ENCODE results near the gene EXOC6.

Gene EXOC6

GRCh38 chr10:93032105-93032808 lies 183.9 kb downstream of the EXOC6 start:
- no peak overlapping the region for H2BK5ac ChIP-seq (ENCODE audit: low read depth, low read length, poor library complexity)

GRCh38 chr10:93032809-93033137 lies 184.5 kb downstream of the EXOC6 start:
- no peak overlapping the region for H3K9ac ChIP-seq (ENCODE audit: low read length)

More at GRCh38 chr10:93032105-93032808, 183.9 kb downstream of the EXOC6 start:
- H3K27ac ChIP-seq (ENCODE audit: low read depth, low read length) = no peak overlapping the region
- peak; percentile 66 to 80 for DNase-seq
- no peak overlapping the region for H2BK120ac ChIP-seq (ENCODE audit: insufficient read depth, low read length, poor library complexity)
- no peak overlapping the region for H2BK12ac ChIP-seq (ENCODE audit: low read length)
- H2AFZ ChIP-seq (ENCODE audit: insufficient read depth, low read length, poor library complexity) = no peak overlapping the region
- no peak overlapping the region for H3K4me2 ChIP-seq (ENCODE audit: low read length)
- no peak overlapping the region for H3K9ac ChIP-seq (ENCODE audit: low read length)
- no peak overlapping the region for H4K8ac ChIP-seq (ENCODE audit: low read depth, low read length)
- no peak overlapping the region for H3K14ac ChIP-seq (ENCODE audit: low read length)
- H4K91ac ChIP-seq (ENCODE audit: low read depth, low read length) = no peak overlapping the region
- H3K4me1 ChIP-seq (ENCODE audit: control insufficient read depth in 1 of 2, insufficient read depth in 2 of 2, low read length in 2 of 2) = peaks cover 3 to 8% of the 10 kb centered on the region in 2 experiments
- H2AK5ac ChIP-seq (ENCODE audit: low read length) = no peak overlapping the region
- no peak overlapping the region for H3K4ac ChIP-seq (ENCODE audit: low read depth, low read length)
- no peaks in the 10 kb centered on the region for H3K79me2 ChIP-seq (ENCODE audit: control insufficient read depth, insufficient read depth, low read length, poor library complexity)
- peaks cover 4% of the 10 kb centered on the region for H3K9me3 ChIP-seq (ENCODE audit: insufficient read depth, low read depth, low read length)
- H4K12ac ChIP-seq (ENCODE audit: low read depth, low read length) = no peak overlapping the region
- no peak overlapping the region for H3K18ac ChIP-seq (ENCODE audit: low read length)
- H3K36me3 ChIP-seq (ENCODE audit: control insufficient read depth in 1 of 2, insufficient read depth in 2 of 2, low read length in 2 of 2) = no peaks in the 10 kb centered on the region
- no CpG with 5 or more reads among the region's 5 CpGs for WGBS (ENCODE audit: extremely low coverage, insufficient coverage, insufficient read length)
- H3K79me1 ChIP-seq (ENCODE audit: low read length) = peaks cover 4% of the 10 kb centered on the region
- no peak overlapping the region for H3K4me3 ChIP-seq (ENCODE audit: low read depth, low read length)
- H3K27me3 ChIP-seq (ENCODE audit: insufficient read depth, low read length) = no peaks in the 10 kb centered on the region
- H3K23ac ChIP-seq (ENCODE audit: low read length) = no peak overlapping the region

GRCh38 chr10:93034426-93034825 lies 186.1 kb downstream of the EXOC6 start:
- H3K9ac ChIP-seq (ENCODE audit: low read length) = no peak overlapping the region
- no CpG with 5 or more reads among the region's 1 CpG for WGBS (ENCODE audit: extremely low coverage, insufficient coverage, insufficient read length)

More at GRCh38 chr10:93032809-93033137, 184.5 kb downstream of the EXOC6 start:
- Histone ChIP-seq H3K18ac (ENCODE audit: low read length) (no peak overlapping the region), H3K4ac (ENCODE audit: low read depth, low read length) (no peak overlapping the region), H4K12ac (ENCODE audit: low read depth, low read length) (no peak overlapping the region), H3K79me1 (ENCODE audit: low read length) (peaks cover 4% of the 10 kb centered on the region), H4K8ac (ENCODE audit: low read depth, low read length) (no peak overlapping the region), H2BK12ac (ENCODE audit: low read length) (no peak overlapping the region), H3K23ac (ENCODE audit: low read length) (no peak overlapping the region), H2AK5ac (ENCODE audit: low read length) (no peak overlapping the region), H4K91ac (ENCODE audit: low read depth, low read length) (no peak overlapping the region), H3K27me3 (ENCODE audit: insufficient read depth, low read length) (no peaks in the 10 kb centered on the region), H3K36me3 (ENCODE audit: control insufficient read depth in 1 of 2, insufficient read depth in 2 of 2, low read length in 2 of 2) (no peaks in the 10 kb centered on the region), H2AFZ (ENCODE audit: insufficient read depth, low read length, poor library complexity) (no peak overlapping the region), H3K4me3 (ENCODE audit: low read depth, low read length) (no peak overlapping the region), H3K27ac (ENCODE audit: low read depth, low read length) (no peak overlapping the region), H3K4me2 (ENCODE audit: low read length) (no peak overlapping the region), H2BK120ac (ENCODE audit: insufficient read depth, low read length, poor library complexity) (no peak overlapping the region), H3K9me3 (ENCODE audit: insufficient read depth, low read depth, low read length) (peaks cover 4% of the 10 kb centered on the region), H3K4me1 (ENCODE audit: control insufficient read depth in 1 of 2, insufficient read depth in 2 of 2, low read length in 2 of 2) (peaks cover 3 to 8% of the 10 kb centered on the region in 2 experiments), H2BK5ac (ENCODE audit: low read depth, low read length, poor library complexity) (no peak overlapping the region), H3K14ac (ENCODE audit: low read length) (no peak overlapping the region), H3K79me2 (ENCODE audit: control insufficient read depth, insufficient read depth, low read length, poor library complexity) (no peaks in the 10 kb centered on the region)
- no CpG with 5 or more reads among the region's 1 CpG for WGBS (ENCODE audit: extremely low coverage, insufficient coverage, insufficient read length)
- peak in 1 of 2 donors; percentile 58 for DNase-seq

GRCh38 chr10:93039110-93039509 lies 190.8 kb downstream of the EXOC6 start:
- WGBS (ENCODE audit: extremely low coverage, insufficient coverage, insufficient read length) = no CpG with 5 or more reads among the region's 1 CpG
- no peaks in the 10 kb centered on the region for H3K27me3 ChIP-seq (ENCODE audit: insufficient read depth, low read length)
- no peak overlapping the region for H4K91ac ChIP-seq (ENCODE audit: low read depth, low read length)
- no peak overlapping the region for H3K4me2 ChIP-seq (ENCODE audit: low read length)
- no peak overlapping the region for H3K4ac ChIP-seq (ENCODE audit: low read depth, low read length)
- H3K9ac ChIP-seq (ENCODE audit: low read length) = no peak overlapping the region
- no peak overlapping the region for H4K12ac ChIP-seq (ENCODE audit: low read depth, low read length)
- no peaks in the 10 kb centered on the region for H3K4me1 ChIP-seq (ENCODE audit: control insufficient read depth in 1 of 2, insufficient read depth in 2 of 2, low read length in 2 of 2)
- no peaks in the 10 kb centered on the region for H3K79me2 ChIP-seq (ENCODE audit: control insufficient read depth, insufficient read depth, low read length, poor library complexity)
- no peak overlapping the region for H2AK5ac ChIP-seq (ENCODE audit: low read length)
- no peak overlapping the region for H3K4me3 ChIP-seq (ENCODE audit: low read depth, low read length)
- DNase-seq = no peak
- no peak overlapping the region for H3K14ac ChIP-seq (ENCODE audit: low read length)
- no peak overlapping the region for H2BK120ac ChIP-seq (ENCODE audit: insufficient read depth, low read length, poor library complexity)
- no peak overlapping the region for H2BK12ac ChIP-seq (ENCODE audit: low read length)
- no peak overlapping the region for H2AFZ ChIP-seq (ENCODE audit: insufficient read depth, low read length, poor library complexity)
- H3K23ac ChIP-seq (ENCODE audit: low read length) = no peak overlapping the region
- no peaks in the 10 kb centered on the region for H3K9me3 ChIP-seq (ENCODE audit: insufficient read depth, low read depth, low read length)
- no peak overlapping the region for H3K27ac ChIP-seq (ENCODE audit: low read depth, low read length)
- H4K8ac ChIP-seq (ENCODE audit: low read depth, low read length) = no peak overlapping the region
- H3K18ac ChIP-seq (ENCODE audit: low read length) = no peak overlapping the region
- H2BK5ac ChIP-seq (ENCODE audit: low read depth, low read length, poor library complexity) = no peak overlapping the region
- no peaks in the 10 kb centered on the region for H3K79me1 ChIP-seq (ENCODE audit: low read length)
- H3K36me3 ChIP-seq (ENCODE audit: control insufficient read depth in 1 of 2, insufficient read depth in 2 of 2, low read length in 2 of 2) = no peaks in the 10 kb centered on the region

More at GRCh38 chr10:93034426-93034825, 186.1 kb downstream of the EXOC6 start:
- Histone ChIP-seq H4K8ac (ENCODE audit: low read depth, low read length) (no peak overlapping the region), H3K18ac (ENCODE audit: low read length) (no peak overlapping the region), H3K4me1 (ENCODE audit: control insufficient read depth in 1 of 2, insufficient read depth in 2 of 2, low read length in 2 of 2) (peaks cover 3 to 8% of the 10 kb centered on the region in 2 experiments), H3K9me3 (ENCODE audit: insufficient read depth, low read depth, low read length) (peaks cover 2% of the 10 kb centered on the region), H2BK120ac (ENCODE audit: insufficient read depth, low read length, poor library complexity) (no peak overlapping the region), H3K4me3 (ENCODE audit: low read depth, low read length) (no peak overlapping the region), H2AFZ (ENCODE audit: insufficient read depth, low read length, poor library complexity) (no peak overlapping the region), H3K36me3 (ENCODE audit: control insufficient read depth in 1 of 2, insufficient read depth in 2 of 2, low read length in 2 of 2) (no peaks in the 10 kb centered on the region), H3K4ac (ENCODE audit: low read depth, low read length) (no peak overlapping the region), H2AK5ac (ENCODE audit: low read length) (no peak overlapping the region), H3K79me2 (ENCODE audit: control insufficient read depth, insufficient read depth, low read length, poor library complexity) (no peaks in the 10 kb centered on the region), H3K14ac (ENCODE audit: low read length) (no peak overlapping the region), H3K23ac (ENCODE audit: low read length) (no peak overlapping the region), H4K12ac (ENCODE audit: low read depth, low read length) (no peak overlapping the region), H3K4me2 (ENCODE audit: low read length) (no peak overlapping the region), H4K91ac (ENCODE audit: low read depth, low read length) (no peak overlapping the region), H3K27ac (ENCODE audit: low read depth, low read length) (no peak overlapping the region), H3K27me3 (ENCODE audit: insufficient read depth, low read length) (no peaks in the 10 kb centered on the region), H2BK5ac (ENCODE audit: low read depth, low read length, poor library complexity) (no peak overlapping the region), H3K79me1 (ENCODE audit: low read length) (peaks cover 4% of the 10 kb centered on the region), H2BK12ac (ENCODE audit: low read length) (no peak overlapping the region)
- no peak for DNase-seq
